Fibroblast of skin of back (primary cell): ENCODE measurements around the gene PAIP2.
"Not testable (repeated sequence)": the region's sequence is repeated elsewhere in the genome, so short reads cannot be mapped to it uniquely, and the experiment has no call there.

Experiments used
- DNase-seq: peaks from one replicate; pipeline ENCODE4 v3.0.0-alpha.2; 2013

PAIP2 gene

GRCh38 chr5:139392678-139393496 lies 51.2 kb downstream of the PAIP2 start:
- peak; percentile 64 for DNase-seq

- no peak for DNase-seq
Observed at GRCh38 chr5:139393497-139394122, 52.0 kb downstream of the PAIP2 start.

- no peak for DNase-seq
Observed at GRCh38 chr5:139394123-139394653, 52.5 kb downstream of the PAIP2 start.

- no peak for DNase-seq
Observed at GRCh38 chr5:139394654-139395566, 53.3 kb downstream of the PAIP2 start, which contains the start of gene PROB1. PROB1 (minus strand) TSS chr5:139395104; CDS start chr5:139395081, 23 bp downstream.

- DNase-seq, result no peak
Observed at GRCh38 chr5:139395844-139396640, 54.4 kb downstream of the PAIP2 start.

GRCh38 chr5:139396691-139397090 lies 55.0 kb downstream of the PAIP2 start:
- DNase-seq, result no peak

GRCh38 chr5:139397921-139398320 lies 56.3 kb downstream of the PAIP2 start:
- peak; percentile 47 for DNase-seq

GRCh38 chr5:139399501-139400121 lies 58.0 kb downstream of the PAIP2 start:
- no peak for DNase-seq

GRCh38 chr5:139401546-139401945 lies 59.9 kb downstream of the PAIP2 start:
- DNase-seq, result no peak

GRCh38 chr5:139402561-139403158 lies 61.0 kb downstream of the PAIP2 start:
- DNase-seq, result no peak

- DNase-seq, result no peak
Observed at GRCh38 chr5:139403418-139403786, 61.7 kb downstream of the PAIP2 start.

GRCh38 chr5:139403787-139404483 lies 62.3 kb downstream of the PAIP2 start, which contains the start of gene SPATA24:
SPATA24 (minus strand) TSS chr5:139404089; CDS start chr5:139404060, 29 bp downstream.
- DNase-seq, result peak; percentile 97

- DNase-seq, result no peak
Observed at GRCh38 chr5:139404484-139404840, 62.8 kb downstream of the PAIP2 start.

GRCh38 chr5:139406963-139407362 lies 65.3 kb downstream of the PAIP2 start:
- DNase-seq, result no peak

- DNase-seq, result no peak
Observed at GRCh38 chr5:139407517-139407916, 65.9 kb downstream of the PAIP2 start.

- no peak for DNase-seq
Observed at GRCh38 chr5:139408191-139408590, 66.5 kb downstream of the PAIP2 start.

- not testable (repeated sequence) for DNase-seq
Observed at GRCh38 chr5:139409116-139409515, 67.5 kb downstream of the PAIP2 start.

GRCh38 chr5:139410121-139410992 lies 68.7 kb downstream of the PAIP2 start:
- no peak for DNase-seq
